ENCODE results near the gene GAB3.

DNA sequence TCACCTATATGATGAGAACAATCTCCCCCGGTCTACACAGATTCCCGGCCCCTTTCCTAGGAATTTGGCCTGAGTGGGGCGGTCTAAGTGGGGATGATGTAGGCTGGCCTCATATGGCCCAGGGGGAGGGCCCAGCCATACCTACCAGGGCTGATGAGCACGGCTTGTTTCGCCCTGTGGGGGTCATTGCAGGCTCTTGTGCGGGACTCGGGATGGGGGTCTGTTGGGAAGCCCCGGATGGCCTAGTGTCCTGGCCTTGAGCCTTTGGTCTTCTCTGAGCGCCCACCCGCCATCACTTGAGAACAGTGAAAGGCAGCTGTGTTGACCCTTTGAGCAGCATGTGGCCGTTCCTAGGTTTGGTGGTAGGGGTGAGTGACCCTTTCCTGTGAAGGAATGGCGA lies 92.7 kb downstream of the GAB3 start:
- TF ChIP-seq, protein P1, sequence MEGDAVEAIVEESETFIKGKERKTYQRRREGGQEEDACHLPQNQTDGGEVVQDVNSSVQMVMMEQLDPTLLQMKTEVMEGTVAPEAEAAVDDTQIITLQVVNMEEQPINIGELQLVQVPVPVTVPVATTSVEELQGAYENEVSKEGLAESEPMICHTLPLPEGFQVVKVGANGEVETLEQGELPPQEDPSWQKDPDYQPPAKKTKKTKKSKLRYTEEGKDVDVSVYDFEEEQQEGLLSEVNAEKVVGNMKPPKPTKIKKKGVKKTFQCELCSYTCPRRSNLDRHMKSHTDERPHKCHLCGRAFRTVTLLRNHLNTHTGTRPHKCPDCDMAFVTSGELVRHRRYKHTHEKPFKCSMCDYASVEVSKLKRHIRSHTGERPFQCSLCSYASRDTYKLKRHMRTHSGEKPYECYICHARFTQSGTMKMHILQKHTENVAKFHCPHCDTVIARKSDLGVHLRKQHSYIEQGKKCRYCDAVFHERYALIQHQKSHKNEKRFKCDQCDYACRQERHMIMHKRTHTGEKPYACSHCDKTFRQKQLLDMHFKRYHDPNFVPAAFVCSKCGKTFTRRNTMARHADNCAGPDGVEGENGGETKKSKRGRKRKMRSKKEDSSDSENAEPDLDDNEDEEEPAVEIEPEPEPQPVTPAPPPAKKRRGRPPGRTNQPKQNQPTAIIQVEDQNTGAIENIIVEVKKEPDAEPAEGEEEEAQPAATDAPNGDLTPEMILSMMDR (IDR thresholded peaks at IDR 0.05 in 4 of 5, conservative IDR thresholded peaks at IDR 0.05 in 1 of 5): no peak
- TF ChIP-seq POLR2A (IDR thresholded peaks at IDR 0.05): no peak

Measured in gastrocnemius medialis (tissue), 4 donors.